Tibial nerve (tissue), 3 donors: ENCODE data around the gene PCID2.

Experiments
- POLR2A ChIP-seq, 2 donors: fragments of 450-650 bp; IDR thresholded peaks; one replicate each; pipeline ENCODE4 v1.6.1; 2017; ENCODE audit warnings: antibody characterized with exemption in 2 of 2, mild to moderate bottlenecking in 2 of 2, moderate library complexity in 2 of 2
- TF ChIP-seq, protein P1 (sequence below), 5 experiments: fragments of 200-600 bp in 3 of 5; fragments of 450-650 bp in 2 of 5; sonication (generic) in 3 of 5; IDR thresholded peaks; one replicate each; pipeline ENCODE4 v1.5.1; 2016 to 2019; ENCODE audit warnings: antibody characterized with exemption in 5 of 5, mild to moderate bottlenecking in 3 of 5, moderate library complexity in 2 of 5

DNA sequence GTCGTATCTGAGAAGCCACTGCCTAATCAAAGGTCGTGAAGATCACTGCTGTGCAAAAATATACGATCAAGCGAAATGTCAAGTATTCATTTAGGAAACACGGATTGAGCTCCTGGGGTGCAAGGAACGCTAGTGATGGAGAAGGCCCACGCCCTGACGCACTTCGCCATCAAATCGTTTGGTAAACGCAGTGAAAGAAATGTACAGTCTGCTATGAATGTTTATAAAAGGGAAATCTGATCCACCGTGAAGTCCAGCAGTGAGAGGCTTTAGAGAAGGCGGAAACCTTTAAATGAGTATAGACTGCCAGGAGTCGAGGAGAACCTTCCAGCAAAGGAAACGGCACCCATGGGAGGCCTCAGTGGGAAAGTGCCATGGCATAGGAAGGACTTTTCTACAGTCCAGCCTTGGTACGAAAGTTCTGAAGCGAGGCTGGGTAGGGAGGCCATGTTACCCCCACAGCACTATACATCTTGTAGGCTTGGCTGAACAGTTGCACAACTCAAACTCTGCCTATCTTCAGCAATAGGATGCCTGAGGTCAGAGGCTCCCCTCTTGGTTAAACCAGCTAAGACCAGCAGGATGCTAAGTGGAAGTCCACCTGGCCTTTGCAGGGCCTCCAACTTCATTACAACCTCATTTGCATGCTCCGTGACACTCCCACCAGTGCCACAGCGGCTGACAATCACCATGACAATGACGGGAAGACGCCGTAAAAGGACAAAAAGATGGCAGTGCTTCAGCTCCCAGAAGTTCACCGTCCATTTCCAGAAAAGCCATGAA, 20.4 kb downstream of the PCID2 start:
- TF ChIP-seq, protein P1, sequence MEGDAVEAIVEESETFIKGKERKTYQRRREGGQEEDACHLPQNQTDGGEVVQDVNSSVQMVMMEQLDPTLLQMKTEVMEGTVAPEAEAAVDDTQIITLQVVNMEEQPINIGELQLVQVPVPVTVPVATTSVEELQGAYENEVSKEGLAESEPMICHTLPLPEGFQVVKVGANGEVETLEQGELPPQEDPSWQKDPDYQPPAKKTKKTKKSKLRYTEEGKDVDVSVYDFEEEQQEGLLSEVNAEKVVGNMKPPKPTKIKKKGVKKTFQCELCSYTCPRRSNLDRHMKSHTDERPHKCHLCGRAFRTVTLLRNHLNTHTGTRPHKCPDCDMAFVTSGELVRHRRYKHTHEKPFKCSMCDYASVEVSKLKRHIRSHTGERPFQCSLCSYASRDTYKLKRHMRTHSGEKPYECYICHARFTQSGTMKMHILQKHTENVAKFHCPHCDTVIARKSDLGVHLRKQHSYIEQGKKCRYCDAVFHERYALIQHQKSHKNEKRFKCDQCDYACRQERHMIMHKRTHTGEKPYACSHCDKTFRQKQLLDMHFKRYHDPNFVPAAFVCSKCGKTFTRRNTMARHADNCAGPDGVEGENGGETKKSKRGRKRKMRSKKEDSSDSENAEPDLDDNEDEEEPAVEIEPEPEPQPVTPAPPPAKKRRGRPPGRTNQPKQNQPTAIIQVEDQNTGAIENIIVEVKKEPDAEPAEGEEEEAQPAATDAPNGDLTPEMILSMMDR (IDR thresholded peaks at IDR 0.05) = no peak
- TF ChIP-seq POLR2A (IDR thresholded peaks at IDR 0.05) = no peak
